ENCODE measurements around the gene LIFR. TPM values are rescaled to one million over a fixed set of nuclear protein-coding genes. Genes with fewer than 3 reads are reported as not detected.
A peak's percentile ranks its signal among the peaks of the same experiment; 100 is the strongest.

LIFR gene
- total and polyA plus RNA-seq, 2 donors (not counting 3 experiments of a cell fraction or from before 2014, with no cell fraction given) = 4.1 to 36.4 TPM

- no peak overlapping the region for H3K9ac ChIP-seq (replicated peaks; ENCODE audit: extremely low read depth, insufficient read depth, low read length)
- FAIRE-seq (no peak), DNase-seq (ENCODE audit: low read depth, low spot score) (peak; percentile 14)
- H4K20me1 ChIP-seq (replicated peaks; ENCODE audit: control insufficient read depth, extremely low read depth, insufficient read depth, low read length) = no peaks in the 10 kb centered on the region
- H3K27ac ChIP-seq (ENCODE audit: insufficient read depth, low read depth, low read length) = no peak overlapping the region
- H3K9me1 ChIP-seq (replicated peaks; ENCODE audit: control insufficient read depth, extremely low read depth, insufficient read depth, low read length) = no peaks in the 10 kb centered on the region
- no TSS peak for BruUV-seq (replicated peaks)
- intact Hi-C loops (cut with micrococcal nuclease) (no loop called here), dilution Hi-C loops (cut with MboI; ENCODE audit: extremely low pct_ligation_motif_present, low sequenced_read_pairs) (no loop called here)
- ChIA-PET POLR2A (no interaction called here), CTCF (interaction anchor here (1.0 to 3.6 kb wide), 2 partner anchors 56 to 312 kb away, joined by 4 to 17 read pairs; no protein-coding TSS in a partner anchor)
- TF ChIP-seq, protein P1, sequence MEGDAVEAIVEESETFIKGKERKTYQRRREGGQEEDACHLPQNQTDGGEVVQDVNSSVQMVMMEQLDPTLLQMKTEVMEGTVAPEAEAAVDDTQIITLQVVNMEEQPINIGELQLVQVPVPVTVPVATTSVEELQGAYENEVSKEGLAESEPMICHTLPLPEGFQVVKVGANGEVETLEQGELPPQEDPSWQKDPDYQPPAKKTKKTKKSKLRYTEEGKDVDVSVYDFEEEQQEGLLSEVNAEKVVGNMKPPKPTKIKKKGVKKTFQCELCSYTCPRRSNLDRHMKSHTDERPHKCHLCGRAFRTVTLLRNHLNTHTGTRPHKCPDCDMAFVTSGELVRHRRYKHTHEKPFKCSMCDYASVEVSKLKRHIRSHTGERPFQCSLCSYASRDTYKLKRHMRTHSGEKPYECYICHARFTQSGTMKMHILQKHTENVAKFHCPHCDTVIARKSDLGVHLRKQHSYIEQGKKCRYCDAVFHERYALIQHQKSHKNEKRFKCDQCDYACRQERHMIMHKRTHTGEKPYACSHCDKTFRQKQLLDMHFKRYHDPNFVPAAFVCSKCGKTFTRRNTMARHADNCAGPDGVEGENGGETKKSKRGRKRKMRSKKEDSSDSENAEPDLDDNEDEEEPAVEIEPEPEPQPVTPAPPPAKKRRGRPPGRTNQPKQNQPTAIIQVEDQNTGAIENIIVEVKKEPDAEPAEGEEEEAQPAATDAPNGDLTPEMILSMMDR (IDR thresholded peaks at IDR 0.05; ENCODE audit: extremely low read depth in 1 of 2, insufficient read depth in 1 of 2, low read depth in 1 of 2, low read length in 2 of 2) = no peak
- H3K4me1 ChIP-seq (ENCODE audit: control insufficient read depth, extremely low read depth, insufficient read depth, low read length) = no peaks in the 10 kb centered on the region
- H3K4me2 ChIP-seq (ENCODE audit: insufficient read depth, low read length) = no peak overlapping the region
- H3K27me3 ChIP-seq (ENCODE audit: control insufficient read depth in 2 of 2, insufficient read depth in 2 of 2, low read length in 2 of 2) = no peaks in the 10 kb centered on the region
- H2AFZ ChIP-seq (ENCODE audit: low read depth, low read length) = no peak overlapping the region
- no peaks in the 10 kb centered on the region for H3K79me2 ChIP-seq (ENCODE audit: control insufficient read depth, insufficient read depth, low read length)
- no peaks in the 10 kb centered on the region for H3K9me3 ChIP-seq (replicated peaks; ENCODE audit: control insufficient read depth, insufficient read depth, low read length)
- peaks cover 0 to 2% of the 10 kb centered on the region in 2 experiments for H3K36me3 ChIP-seq (ENCODE audit: control insufficient read depth in 2 of 2, extremely low read depth in 1 of 2, insufficient read depth in 2 of 2, low read length in 2 of 2)
- H3K4me3 ChIP-seq (replicated peaks in 1 of 3; ENCODE audit: insufficient read depth in 1 of 3, low read depth in 1 of 3, low read length in 3 of 3) = no peak overlapping the region
Measured at GRCh38 chr5:38497946-38498345, 58.5 kb downstream of the LIFR start.

DNA sequence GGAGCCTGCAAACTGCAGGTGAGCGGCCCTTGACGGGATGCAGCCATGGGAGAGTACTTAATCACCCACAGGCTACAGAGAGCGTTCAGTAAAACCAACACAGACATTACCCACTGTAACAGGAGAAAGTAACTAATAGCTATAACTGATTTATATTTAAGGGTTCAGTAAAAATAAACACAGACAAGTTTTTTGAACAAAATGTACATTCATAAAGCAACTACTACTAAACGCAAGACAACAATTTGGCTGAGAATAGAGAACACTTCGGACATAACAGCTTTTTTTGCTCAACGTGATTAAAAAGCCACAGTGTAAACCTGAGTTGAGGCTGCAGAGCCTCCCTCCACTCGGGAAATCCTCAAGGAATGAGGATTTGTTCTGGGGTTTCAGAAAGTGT lies 61.7 kb downstream of the LIFR start:
- FAIRE-seq = peak; percentile 18

More for the DNA sequence above, 61.7 kb downstream of the LIFR start:
- H4K20me1 ChIP-seq (replicated peaks; ENCODE audit: control insufficient read depth, extremely low read depth, insufficient read depth, low read length) = no peaks in the 10 kb centered on the region
- intact Hi-C loops (cut with micrococcal nuclease) (no loop called here), dilution Hi-C loops (cut with MboI; ENCODE audit: extremely low pct_ligation_motif_present, low sequenced_read_pairs) (no loop called here)
- H3K27me3 ChIP-seq (ENCODE audit: control insufficient read depth in 2 of 2, insufficient read depth in 2 of 2, low read length in 2 of 2) = no peaks in the 10 kb centered on the region
- H3K4me1 ChIP-seq (ENCODE audit: control insufficient read depth, extremely low read depth, insufficient read depth, low read length) = no peaks in the 10 kb centered on the region
- BruUV-seq (replicated peaks) = no TSS peak
- H3K9me3 ChIP-seq (replicated peaks; ENCODE audit: control insufficient read depth, insufficient read depth, low read length) = no peaks in the 10 kb centered on the region
- H3K36me3 ChIP-seq (ENCODE audit: control insufficient read depth in 2 of 2, extremely low read depth in 1 of 2, insufficient read depth in 2 of 2, low read length in 2 of 2) = no peaks in the 10 kb centered on the region
- no peak overlapping the region for H3K4me2 ChIP-seq (ENCODE audit: insufficient read depth, low read length)
- no peak overlapping the region for H3K9ac ChIP-seq (replicated peaks; ENCODE audit: extremely low read depth, insufficient read depth, low read length)
- ChIA-PET POLR2A (no interaction called here), CTCF (interaction anchor here (2.1 kb wide), 1 partner anchor 53 kb away, joined by 10 read pairs; no protein-coding TSS in a partner anchor)
- TF ChIP-seq FOS (IDR thresholded peaks at IDR 0.05; ENCODE audit: borderline replicate concordance, insufficient read depth, low read length) (no peak), GATA2 (IDR thresholded peaks at IDR 0.05; ENCODE audit: insufficient read depth, insufficient read length, low read depth, low read length) (no peak), POLR2AphosphoS5 (IDR thresholded peaks at IDR 0.05; ENCODE audit: insufficient read depth, low read depth, low read length) (no peak), POLR2A (IDR thresholded peaks at IDR 0.05; ENCODE audit: low read depth, low read length) (no peak), EZH2 (IDR thresholded peaks at IDR 0.05; ENCODE audit: borderline replicate concordance, low read depth, low read length, severe bottlenecking) (no peak), JUN (IDR thresholded peaks at IDR 0.05; ENCODE audit: borderline replicate concordance, insufficient read depth, insufficient read length, low read depth) (no peak), MYC (IDR thresholded peaks at IDR 0.05; ENCODE audit: low read depth, low read length) (no peak), MAX (IDR thresholded peaks at IDR 0.05; ENCODE audit: insufficient read depth, insufficient read length) (no peak)
- TF ChIP-seq, protein P1 (IDR thresholded peaks at IDR 0.05; ENCODE audit: extremely low read depth in 1 of 2, insufficient read depth in 1 of 2, low read depth in 1 of 2, low read length in 2 of 2) = no peak
- H3K27ac ChIP-seq (ENCODE audit: insufficient read depth, low read depth, low read length) = no peak overlapping the region
- DNase-seq (ENCODE audit: low read depth, low spot score) = no peak
- no peaks in the 10 kb centered on the region for H3K9me1 ChIP-seq (replicated peaks; ENCODE audit: control insufficient read depth, extremely low read depth, insufficient read depth, low read length)
- H3K4me3 ChIP-seq (replicated peaks in 1 of 3; ENCODE audit: insufficient read depth in 1 of 3, low read depth in 1 of 3, low read length in 3 of 3) = no peak overlapping the region
- no peaks in the 10 kb centered on the region for H3K79me2 ChIP-seq (ENCODE audit: control insufficient read depth, insufficient read depth, low read length)
- no peak overlapping the region for H2AFZ ChIP-seq (ENCODE audit: low read depth, low read length)
